ENCODE measurements around the gene RNF144A.
"Not testable (repeated sequence)": the region's sequence is repeated elsewhere in the genome, so short reads cannot be mapped to it uniquely, and the experiment has no call there.

RNF144A gene

GRCh38 chr2:6927186-6927585 is 10.0 kb downstream of the RNF144A start:
- FAIRE-seq, result no peak
- no peak for DNase-seq (ENCODE audit: insufficient read length, low spot score)

GRCh38 chr2:6927753-6928152 is 10.5 kb downstream of the RNF144A start:
- FAIRE-seq (no peak), DNase-seq (ENCODE audit: insufficient read length, low spot score) (no peak)

GRCh38 chr2:6928452-6928851 is 11.2 kb downstream of the RNF144A start:
- no peak for FAIRE-seq
- DNase-seq (ENCODE audit: insufficient read length, low spot score), result no peak

GRCh38 chr2:6929196-6929819 is 12.1 kb downstream of the RNF144A start:
- DNase-seq (ENCODE audit: insufficient read length, low spot score) (no peak), FAIRE-seq (no peak)

- no peak for FAIRE-seq
Observed at GRCh38 chr2:6930923-6931647, 13.9 kb downstream of the RNF144A start.

GRCh38 chr2:6931753-6932152 is 14.5 kb downstream of the RNF144A start:
- DNase-seq (ENCODE audit: insufficient read length, low spot score) (no peak), FAIRE-seq (no peak)

More at GRCh38 chr2:6930923-6931647, 13.9 kb downstream of the RNF144A start:
- DNase-seq (ENCODE audit: insufficient read length, low spot score), result no peak

GRCh38 chr2:6932206-6932605 is 15.0 kb downstream of the RNF144A start:
- no peak for FAIRE-seq
- no peak for DNase-seq (ENCODE audit: insufficient read length, low spot score)

- FAIRE-seq, result no peak
- DNase-seq (ENCODE audit: insufficient read length, low spot score), result no peak
Observed at GRCh38 chr2:6932828-6933227, 15.6 kb downstream of the RNF144A start.

GRCh38 chr2:6933911-6934310 is 16.7 kb downstream of the RNF144A start:
- FAIRE-seq, result no peak
- no peak for DNase-seq (ENCODE audit: insufficient read length, low spot score)

GRCh38 chr2:6934345-6934744 is 17.1 kb downstream of the RNF144A start:
- no peak for FAIRE-seq
- no peak for DNase-seq (ENCODE audit: insufficient read length, low spot score)

GRCh38 chr2:6934758-6935651 is 17.8 kb downstream of the RNF144A start:
- DNase-seq (ENCODE audit: insufficient read length, low spot score) (no peak), FAIRE-seq (no peak)

GRCh38 chr2:6935652-6936020 is 18.4 kb downstream of the RNF144A start:
- not testable (repeated sequence) for DNase-seq (ENCODE audit: insufficient read length, low spot score); FAIRE-seq

- FAIRE-seq, result no peak
- no peak for DNase-seq (ENCODE audit: insufficient read length, low spot score)
Observed at GRCh38 chr2:6937157-6937556, 19.9 kb downstream of the RNF144A start.

- no peak for DNase-seq (ENCODE audit: insufficient read length, low spot score)
- no peak for FAIRE-seq
Observed at GRCh38 chr2:6937582-6937981, 20.4 kb downstream of the RNF144A start.

- no peak for FAIRE-seq
- no peak for DNase-seq (ENCODE audit: insufficient read length, low spot score)
Observed at GRCh38 chr2:6939071-6939470, 21.9 kb downstream of the RNF144A start.

GRCh38 chr2:6940820-6941219 is 23.6 kb downstream of the RNF144A start:
- DNase-seq (ENCODE audit: insufficient read length, low spot score) (no peak), FAIRE-seq (no peak)

GRCh38 chr2:6941299-6942046 is 24.3 kb downstream of the RNF144A start:
- DNase-seq (ENCODE audit: insufficient read length, low spot score), result no peak
- FAIRE-seq, result no peak

- FAIRE-seq (no peak), DNase-seq (ENCODE audit: insufficient read length, low spot score) (no peak)
Observed at GRCh38 chr2:6942848-6943247, 25.6 kb downstream of the RNF144A start.

GRCh38 chr2:6943523-6943922 is 26.3 kb downstream of the RNF144A start:
- no peak for FAIRE-seq

GRCh38 chr2:6943971-6944370 is 26.8 kb downstream of the RNF144A start:
- DNase-seq (ENCODE audit: insufficient read length, low spot score), result no peak
- no peak for FAIRE-seq

More at GRCh38 chr2:6943523-6943922, 26.3 kb downstream of the RNF144A start:
- DNase-seq (ENCODE audit: insufficient read length, low spot score), result no peak

GRCh38 chr2:6944555-6944954 is 27.3 kb downstream of the RNF144A start:
- FAIRE-seq, result no peak
- DNase-seq (ENCODE audit: insufficient read length, low spot score), result no peak
